HCT116 (cell line): ENCODE results near the gene WDR93.

Experiments used
- CTCF ChIP-seq, 3 experiments: fragments of 200-600 bp in 1 of 3; sonication (generic) in 1 of 3; IDR thresholded peaks in 2 of 3; conservative IDR thresholded peaks in 1 of 3; 2 replicates each; pipeline ENCODE4 v1.5.1; 2012 to 2017; ENCODE audit warnings: low read depth in 2 of 3, low read length in 2 of 3, antibody characterized with exemption in 1 of 3, borderline replicate concordance in 1 of 3, control low read depth in 1 of 3, mild to moderate bottlenecking in 1 of 3, mixed read lengths in 1 of 3, mixed run types in 1 of 3, moderate library complexity in 1 of 3; ENCODE audit not compliant: insufficient read depth in 1 of 3
- JUND ChIP-seq: IDR thresholded peaks from 2 replicates; pipeline ENCODE4 v1.6.1; 2012
- POLR2A ChIP-seq: IDR thresholded peaks from 2 replicates; pipeline ENCODE4 v1.7.0; 2011; ENCODE audit warnings: borderline replicate concordance; ENCODE audit not compliant: insufficient read depth, insufficient read length; ENCODE audit errors: extremely low read depth
- POLR2AphosphoS5 ChIP-seq: IDR thresholded peaks from 2 replicates; pipeline ENCODE4 v1.6.1; 2011; ENCODE audit warnings: mild to moderate bottlenecking, low read depth, low read length, moderate library complexity
- REST ChIP-seq: IDR thresholded peaks from 2 replicates; pipeline ENCODE4 v1.6.1; 2012; ENCODE audit warnings: low read depth
- SRF ChIP-seq: IDR thresholded peaks from 2 replicates; pipeline ENCODE4 v1.6.1; 2012; ENCODE audit warnings: low read depth
- ZNF274 ChIP-seq: fragments of 200-500 bp; sonication (Bioruptor generic); IDR thresholded peaks from 2 replicates; pipeline ENCODE4 v1.6.1; 2014; ENCODE audit warnings: mild to moderate bottlenecking, low read depth, low read length, inconsistent platforms

- no peak for TF ChIP-seq POLR2AphosphoS5
- TF ChIP-seq CTCF (IDR thresholded peaks at IDR 0.05 in 2 of 3, conservative IDR thresholded peaks at IDR 0.05 in 1 of 3; ENCODE audit: borderline replicate concordance in 1 of 3, insufficient read depth in 1 of 3, low read depth in 2 of 3, low read length in 2 of 3): no peak
- TF ChIP-seq JUND: no peak
- no peak for TF ChIP-seq POLR2A
- no peak for TF ChIP-seq ZNF274
- TF ChIP-seq REST: no peak
- no peak for TF ChIP-seq SRF
These were observed 94.6 kb downstream of the WDR93 start for GRCh38 chr15:89785064-89785773.
